GM21737 (cell line): ENCODE measurements around the gene SELPLG.

Experiments used
- ATAC-seq: cut with Tn5 transposase; IDR thresholded peaks from one replicate; pipeline ENCODE4 v1.9.1; 2021; ENCODE audit warnings: mild to moderate bottlenecking, moderate library complexity; ENCODE audit not compliant: unreplicated experiment

Gene SELPLG

DNA sequence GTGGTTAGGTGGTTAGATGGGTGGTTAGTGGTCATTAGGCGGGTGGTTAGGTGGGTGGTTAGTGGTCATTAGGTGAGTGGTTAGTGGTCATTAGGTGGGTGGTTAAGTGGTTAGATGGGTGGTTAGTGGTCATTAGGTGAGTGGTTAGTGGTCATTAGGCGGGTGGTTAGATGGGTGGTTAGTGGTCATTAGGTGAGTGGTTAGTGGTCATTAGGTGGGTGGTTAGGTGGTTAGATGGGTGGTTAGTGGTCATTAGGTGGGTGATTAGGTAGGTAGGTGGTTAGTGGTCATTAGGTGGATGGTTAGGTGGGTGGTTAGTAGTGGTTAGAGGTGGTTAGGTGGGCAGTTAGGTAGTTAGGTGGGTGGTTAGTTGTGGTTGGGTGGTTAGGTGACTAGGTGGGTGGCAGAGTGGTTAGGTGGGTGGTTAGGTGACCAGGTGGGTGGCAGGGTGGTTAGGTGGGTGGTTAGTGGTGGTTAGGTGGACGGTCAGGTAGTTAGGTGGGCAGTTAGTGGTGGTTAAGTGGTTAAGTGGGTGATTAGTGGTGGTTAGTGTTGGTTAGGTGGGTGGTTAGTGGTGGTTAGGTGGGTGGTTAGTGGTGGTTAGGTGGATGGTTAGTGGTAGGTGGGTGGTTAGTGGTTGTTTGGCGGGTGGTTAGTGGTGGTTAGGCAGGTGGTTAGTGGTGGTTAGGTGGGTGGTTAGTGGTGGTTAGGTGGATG lies 27.8 kb downstream of the SELPLG start:
- no peak for ATAC-seq

DNA sequence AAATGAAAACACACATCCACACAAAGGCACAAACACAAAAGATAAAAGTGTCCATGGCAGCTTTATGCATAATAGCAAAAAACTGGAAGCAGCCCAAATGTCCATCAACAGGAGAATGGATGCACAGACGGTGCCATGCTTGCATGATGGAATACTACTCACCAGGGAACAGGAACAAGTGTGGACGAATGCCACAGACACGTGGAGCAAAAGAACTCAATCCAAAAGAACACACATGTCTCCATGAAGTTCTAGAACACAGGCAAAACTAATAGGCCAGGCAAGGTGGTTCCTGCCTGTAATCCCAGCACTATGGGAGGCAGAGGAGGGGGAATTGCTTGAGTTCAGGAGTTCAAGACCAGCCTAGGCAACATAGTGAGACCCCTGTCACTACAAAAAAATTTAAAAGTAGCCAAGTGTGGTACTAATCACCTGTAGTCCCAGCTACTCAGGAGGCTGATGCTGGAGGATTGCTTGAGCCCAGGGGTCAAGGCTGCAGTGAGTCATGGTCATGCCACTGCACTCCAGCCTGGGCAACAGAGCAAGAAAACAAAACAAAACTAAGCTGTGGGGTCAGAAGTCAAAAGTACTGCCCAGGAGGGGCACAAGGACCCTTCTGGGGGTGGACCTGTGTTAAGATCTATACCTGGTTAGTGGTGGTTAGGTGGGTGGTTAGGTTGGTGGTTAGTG lies 28.5 kb downstream of the SELPLG start:
- no peak for ATAC-seq

DNA sequence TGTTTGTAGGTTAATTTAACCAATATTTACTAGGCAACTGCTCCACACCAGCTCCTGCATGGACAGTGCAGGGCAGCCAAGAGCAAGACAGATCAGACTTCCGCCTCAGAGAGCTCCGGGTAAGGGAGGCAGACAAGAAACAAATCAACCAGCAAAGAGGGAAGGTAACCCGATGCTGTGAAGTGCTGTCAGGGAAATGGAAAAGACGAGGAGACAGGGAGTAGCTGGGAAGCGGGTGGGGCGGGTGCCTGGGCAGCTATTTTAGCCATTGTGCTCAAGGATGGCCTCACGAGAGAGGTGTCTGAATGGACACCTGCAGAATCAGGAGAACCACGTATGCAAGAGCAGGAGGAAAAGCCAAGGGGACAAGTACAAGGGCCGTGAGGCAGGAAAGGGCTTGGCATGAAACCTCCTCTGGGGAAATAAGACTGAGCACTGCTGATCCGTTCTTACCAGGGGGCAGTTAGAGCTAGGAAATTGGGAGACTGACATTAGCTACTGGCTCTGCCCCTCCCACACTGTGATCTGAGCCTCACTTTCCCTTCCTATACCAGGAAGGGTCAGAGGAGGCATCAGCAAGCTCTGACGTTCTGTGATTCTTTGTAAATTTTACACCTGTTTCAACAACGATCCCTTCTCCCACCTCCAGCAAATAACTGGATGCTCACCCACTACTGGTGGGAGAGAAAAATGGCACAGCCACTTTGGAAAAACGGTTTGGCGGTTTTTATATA lies 29.3 kb downstream of the SELPLG start:
- no peak for ATAC-seq

DNA sequence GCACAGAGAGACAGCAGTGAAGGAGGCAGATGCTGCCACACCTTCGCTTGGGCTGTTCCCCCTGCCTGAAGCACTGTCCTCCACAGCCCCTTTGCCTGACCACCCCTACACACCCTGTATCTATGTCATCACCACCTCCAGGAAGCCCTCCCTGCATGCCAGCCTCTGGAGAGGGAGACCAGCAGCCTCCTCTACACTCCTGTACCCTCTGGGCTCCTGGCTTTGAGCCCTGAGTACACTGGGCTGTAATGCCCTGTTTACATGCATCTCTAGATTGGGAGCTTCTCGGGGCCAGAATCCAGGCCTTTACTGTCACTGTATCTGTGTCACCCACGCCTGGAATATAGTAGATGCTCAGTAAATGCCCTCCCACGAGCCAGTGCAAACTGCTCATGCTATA lies 30.0 kb downstream of the SELPLG start:
- no peak for ATAC-seq

DNA sequence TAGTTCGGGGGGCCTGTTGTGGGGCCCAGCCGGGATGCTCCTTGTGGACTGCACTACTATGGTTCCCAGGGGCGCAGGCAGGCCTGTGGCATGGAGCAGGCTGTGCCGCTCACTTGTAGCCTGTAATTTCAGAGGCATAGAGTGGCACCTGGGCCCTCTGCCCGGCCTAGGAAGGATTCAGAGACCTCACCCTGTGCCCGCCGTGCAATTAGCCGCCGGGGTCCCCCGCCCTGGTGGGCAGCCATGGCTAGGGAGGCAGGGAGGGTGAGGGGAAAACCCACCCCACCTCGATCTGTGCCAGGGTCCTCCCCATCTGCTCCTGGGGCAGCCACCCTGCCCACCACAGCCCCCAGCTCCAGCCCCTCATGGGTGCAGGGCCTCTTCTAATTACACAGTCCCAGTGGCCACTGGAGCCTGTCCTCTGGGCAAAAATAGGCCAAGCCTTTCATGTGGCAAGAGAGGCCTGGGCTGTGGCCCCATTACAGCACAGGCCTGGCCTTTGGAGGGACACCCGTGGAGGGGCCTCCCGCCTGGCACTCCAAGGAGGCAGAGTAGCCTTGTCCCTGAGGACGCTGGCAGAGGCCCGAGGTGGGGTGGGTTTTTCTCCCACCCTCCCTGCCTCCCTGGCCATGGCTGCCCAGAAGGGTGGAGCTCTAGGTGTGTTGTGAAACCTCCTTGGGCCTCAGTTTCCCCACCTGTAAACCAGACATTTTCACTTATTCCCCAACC lies 30.6 kb downstream of the SELPLG start:
- ATAC-seq = no peak

DNA sequence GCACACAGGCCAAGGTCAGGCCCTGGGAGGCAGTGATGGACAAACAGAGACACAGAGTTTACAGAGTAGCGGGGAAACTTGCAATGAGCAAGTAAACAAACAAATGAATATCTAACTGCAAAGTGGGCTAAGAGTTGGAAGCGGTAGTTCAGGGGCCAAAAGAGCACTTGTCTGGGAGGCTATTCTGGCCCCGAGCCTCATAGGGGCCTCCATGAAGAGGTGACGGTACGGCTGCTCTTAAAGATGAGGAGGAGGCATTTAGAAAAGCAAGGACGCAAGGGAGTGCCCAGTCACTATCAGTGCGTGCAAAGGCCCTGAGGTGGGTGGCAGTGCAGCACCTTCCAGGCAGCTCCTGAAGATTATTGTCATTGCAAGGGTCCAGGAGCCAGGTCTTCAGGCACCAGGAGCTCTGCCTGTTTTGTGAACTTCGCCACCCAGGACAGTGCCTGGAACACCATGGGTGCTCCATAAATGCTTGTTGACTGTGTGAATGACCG lies 31.4 kb downstream of the SELPLG start:
- no peak for ATAC-seq

DNA sequence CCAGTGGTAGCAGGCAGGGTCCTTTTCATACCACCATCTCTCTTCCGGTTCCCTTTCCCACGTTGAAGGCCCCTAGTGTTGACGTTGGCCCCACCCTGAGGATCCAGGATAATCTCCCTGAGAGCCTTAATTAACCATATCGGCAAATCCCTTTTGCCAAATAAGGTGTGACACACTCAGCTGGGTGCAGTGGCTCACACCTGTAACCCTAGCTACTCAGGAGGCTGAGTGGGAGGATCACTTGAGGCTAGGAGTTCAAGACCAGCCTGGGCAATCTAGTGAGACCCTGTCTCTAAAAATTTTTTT lies 33.0 kb downstream of the SELPLG start:
- no peak for ATAC-seq

DNA sequence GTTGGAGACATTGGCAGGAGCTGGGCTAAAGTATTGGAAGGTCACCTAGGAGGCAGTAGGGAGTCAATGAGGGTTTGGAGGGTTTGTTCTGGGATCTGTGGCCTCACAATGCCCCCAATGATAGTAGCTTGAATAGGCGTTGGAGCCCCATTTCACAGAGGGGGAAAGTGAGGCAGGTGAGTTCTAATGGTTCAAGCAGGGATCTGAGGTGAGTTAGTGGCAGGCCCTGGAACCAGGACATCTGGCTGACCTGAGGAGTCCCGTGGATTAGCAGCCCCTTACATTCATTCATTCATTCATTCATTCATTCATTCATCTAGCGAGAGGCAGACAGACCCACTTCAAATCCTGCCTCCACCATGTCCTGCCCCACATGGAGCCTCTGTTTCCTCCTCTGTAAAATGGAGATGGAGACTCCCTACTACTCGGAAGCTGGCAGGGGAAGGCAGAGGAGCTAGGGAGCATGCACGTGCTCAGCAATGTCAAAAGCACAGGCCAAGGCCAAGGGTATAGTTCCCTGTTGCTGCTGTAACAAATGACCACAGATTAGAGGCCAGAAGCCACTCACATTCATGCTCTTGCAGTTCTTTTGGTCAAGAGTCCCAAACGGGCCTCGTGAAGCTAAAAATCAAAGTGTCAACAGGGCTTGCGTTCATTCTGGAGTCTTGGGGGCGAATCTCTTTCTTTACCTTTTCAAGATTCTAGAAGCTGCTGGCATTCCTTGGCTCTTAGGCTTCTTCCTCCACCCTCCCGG lies 33.6 kb downstream of the SELPLG start:
- no peak for ATAC-seq

DNA sequence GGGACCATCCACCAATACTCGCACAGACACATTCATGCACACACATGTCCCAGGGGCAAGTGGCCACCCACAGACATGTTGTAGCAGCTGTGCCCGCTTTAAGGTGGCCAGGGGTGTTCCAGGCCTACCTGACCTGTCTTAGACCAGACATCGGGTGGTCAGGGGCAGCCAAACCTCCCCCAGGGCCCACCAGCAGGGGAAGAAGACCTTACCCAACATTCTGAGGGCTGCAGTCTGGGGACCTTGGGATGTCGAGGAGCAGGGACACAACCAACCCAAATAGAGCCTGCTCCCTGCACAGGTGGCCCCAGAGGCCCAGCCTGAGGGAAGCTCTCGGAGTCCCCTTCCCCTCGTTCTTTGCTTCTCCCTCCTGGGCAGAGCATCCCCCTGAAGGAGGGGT lies 34.2 kb downstream of the SELPLG start:
- ATAC-seq = no peak

DNA sequence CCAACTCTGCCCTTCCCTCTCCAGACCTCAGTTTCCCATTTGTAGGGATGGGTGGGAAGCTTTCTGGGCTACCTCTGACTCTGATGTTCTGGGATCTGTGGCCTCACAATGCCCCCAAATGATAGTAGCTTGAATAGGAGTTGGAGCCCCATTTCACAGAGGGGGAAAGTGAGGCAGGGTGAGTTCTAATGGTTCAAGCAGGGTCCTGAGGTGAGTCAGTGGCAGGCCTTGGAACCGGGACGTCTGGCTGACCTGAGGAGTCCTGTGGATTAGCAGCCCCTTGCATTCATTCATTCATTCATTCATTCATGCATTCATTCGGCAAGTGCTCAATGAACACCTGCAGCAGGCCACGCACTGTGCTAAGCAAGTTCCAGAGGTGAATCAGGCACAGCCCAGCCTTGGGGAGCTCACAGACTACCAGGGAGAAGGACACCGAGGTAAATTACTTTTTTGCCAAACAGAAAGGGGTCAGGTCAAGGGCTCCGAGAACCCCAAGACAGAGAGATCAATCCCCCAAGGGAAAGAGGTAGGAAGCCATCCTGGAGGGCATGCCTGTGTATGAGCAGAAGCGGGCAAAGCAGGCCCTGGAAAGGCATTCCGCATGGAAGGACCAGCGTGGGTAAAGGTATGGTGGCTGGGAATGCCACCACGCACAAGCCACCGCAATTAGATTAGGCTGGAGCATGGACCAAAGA lies 35.0 kb downstream of the SELPLG start:
- no peak for ATAC-seq

DNA sequence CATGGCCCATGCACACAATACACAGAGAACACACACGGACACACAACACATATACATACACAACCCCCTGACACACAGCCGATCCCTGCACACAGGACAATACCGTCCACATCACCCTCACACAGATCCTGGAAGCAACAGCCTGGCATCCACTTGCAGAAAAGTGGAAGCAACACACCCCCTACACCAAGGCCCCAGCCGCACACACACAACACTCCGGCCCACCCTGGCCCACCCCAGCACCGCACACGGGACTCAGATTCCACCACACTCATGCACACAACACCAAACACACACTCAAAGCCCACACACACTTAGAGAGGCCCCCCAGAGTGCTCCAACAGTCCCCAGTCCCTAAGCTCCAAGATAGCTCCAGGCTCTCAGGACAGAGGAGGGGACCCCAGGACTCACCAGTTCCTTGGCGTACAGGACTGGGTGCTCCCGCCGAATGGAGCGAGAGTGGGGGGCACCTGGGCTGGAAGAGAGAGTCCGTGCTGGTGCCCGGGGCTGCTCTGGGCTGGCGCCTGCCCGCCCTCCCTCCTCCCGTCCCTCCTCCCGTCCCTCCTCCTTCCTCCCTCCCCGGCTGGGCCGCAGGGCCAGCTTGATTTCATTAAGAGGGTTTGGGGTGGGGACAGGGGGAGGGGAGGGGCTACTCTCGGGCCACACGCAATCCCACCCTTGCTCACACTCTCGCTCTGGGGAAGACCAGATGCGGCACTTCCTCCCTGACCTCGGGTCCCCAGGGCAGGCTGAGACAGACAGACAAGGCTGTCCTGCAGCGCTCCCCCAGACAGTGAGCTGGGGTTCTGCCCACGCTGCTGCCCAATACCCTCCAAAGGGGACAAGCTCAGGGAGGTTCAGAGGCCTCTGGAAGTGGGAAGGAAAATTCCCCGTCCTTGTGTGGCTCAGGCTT lies 35.9 kb downstream of the SELPLG start, which contains the start of gene TMEM119:
TSS of gene TMEM119 (minus strand) at position 526 of the 913 bp plus-strand sequence. CDS start 5,701 bp downstream, outside the sequence.
- ATAC-seq = no peak

DNA sequence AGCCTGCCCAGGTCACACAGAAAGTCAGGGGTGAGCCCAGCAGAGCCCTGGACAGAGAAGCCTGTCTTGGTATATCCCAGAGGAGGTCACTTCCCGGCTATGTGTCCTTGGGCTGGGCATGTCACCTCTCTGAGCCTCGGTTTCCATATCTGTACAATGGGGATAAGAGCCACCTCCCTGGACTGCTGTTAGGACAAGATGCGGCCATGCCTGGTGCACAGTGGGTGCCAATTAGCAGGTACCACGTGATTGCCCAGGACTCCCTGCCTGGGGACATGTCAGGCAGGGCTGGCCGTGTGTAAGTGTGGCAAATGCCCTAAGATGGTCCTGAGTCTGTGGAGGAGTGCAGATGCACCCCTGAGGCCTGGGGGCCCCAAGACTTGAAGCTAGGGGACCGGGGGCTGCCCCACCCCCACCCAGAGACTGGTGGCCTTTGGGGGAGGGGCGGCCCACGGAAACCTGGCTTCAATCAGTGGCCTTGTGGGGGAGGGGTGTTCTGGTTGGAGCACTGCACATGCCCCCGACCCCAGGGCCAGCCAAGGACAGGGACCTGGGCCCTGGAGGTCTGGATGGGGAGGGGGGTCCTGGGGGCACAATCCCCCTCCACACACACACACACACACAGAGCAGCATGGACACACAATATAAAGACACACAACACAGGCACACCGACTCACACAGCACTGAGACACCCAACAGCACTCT lies 36.7 kb downstream of the SELPLG start:
- ATAC-seq = no peak

DNA sequence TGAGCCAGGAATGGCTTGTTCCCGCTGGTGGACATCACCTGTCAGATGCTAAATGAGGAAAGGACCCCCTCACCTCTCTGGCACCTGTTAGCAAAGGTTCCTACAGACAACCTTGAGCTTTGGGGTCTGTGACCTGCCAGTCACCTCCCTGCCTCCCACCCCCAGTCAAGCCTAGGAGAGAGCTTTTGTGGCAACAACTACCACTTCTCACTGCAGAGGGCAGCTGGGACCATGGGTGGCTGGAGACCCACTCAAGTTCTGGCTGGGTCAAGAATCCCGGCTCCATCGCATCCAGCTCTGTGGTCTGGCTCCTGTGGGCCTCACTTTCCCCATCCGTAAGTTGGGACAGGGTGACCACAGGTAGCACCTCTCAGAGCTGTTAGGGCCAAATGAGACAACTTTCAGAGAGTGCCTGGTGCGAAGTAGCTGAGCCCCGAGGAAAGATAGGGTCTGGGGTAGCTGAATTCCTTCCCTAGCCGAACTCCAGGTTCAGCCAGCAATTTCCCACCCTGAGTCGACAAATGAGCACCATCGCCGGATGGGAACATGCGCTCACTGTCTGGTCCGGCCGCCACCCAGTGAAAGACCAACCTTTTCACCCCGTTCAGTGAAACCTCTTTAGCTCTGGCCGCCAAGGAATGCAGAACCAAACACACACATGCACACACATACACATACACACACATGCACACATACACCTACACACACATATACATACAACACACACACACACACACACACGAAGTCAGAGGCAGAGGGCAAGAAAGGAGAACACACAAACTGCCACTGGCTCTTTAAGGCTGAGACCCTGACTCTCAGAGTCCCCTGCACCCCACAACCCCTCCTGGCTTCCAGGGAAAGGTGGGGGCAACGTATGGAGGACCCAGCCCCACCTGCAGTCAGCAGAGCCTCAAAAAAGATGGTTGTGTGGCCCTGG lies 37.7 kb downstream of the SELPLG start:
- ATAC-seq = no peak

DNA sequence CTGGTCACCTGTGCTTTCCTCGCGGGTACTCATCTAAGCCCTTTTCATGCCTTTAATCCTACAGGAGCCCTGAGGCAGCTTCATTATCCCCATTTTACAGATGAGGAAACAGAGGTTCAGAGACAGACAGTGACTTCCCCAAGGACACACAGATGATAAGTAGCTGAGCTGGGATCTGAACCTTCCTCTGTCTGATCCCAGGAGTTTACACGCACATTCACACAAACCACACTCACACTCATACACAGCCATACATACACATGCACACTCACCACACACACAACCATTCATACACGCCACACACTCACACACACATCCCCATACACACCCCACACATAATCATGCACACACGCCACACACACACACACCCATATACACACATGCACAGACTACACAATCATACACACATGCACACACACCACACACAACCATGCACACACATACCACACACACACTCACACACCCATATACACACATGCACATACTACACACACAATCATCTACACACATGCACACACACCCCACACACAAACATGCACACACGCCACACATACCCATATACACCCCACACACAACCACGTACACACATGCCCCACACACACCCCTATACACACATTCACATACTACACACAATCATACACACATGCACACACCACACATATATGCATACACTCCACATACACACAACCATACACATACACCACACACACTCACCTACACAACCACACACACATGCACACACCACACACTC lies 38.6 kb downstream of the SELPLG start:
- ATAC-seq = no peak

DNA sequence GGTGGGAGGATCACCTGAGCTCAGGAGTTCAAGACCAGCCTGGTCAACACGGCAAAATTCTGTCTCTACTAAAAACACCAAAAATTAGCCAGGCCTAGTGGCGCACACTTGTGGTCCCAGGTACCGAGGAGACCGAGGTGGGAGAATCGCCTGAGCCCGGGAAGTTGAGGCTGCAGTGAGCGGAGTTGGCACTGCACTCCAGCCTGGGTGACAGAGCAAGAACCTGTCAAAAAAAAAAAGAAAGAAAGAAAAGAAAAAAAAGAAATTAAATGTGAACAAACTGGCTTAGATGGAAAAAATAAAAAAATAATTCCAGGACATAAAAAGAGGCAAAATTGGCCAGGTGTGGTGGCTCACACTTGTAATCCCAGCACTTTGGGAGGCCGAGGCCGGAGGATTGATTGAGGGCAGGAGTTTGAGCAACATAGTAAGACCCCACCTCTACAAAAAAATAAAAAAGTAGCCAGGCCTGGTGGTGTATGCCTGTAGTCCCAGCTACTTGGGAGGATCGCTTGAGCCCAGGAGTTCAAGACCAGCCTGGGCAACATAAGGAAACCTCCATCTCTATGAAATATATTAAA lies 39.3 kb downstream of the SELPLG start:
- ATAC-seq = no peak
